Skeletal muscle cell (primary cell): ENCODE measurements around the gene TIMM21.

ENCODE experiments used
- DNase-seq: peaks from one replicate; pipeline ENCODE4 v3.0.0-alpha.2; 2010; ENCODE audit warnings: low read depth
- H3K4me3 ChIP-seq: 2 replicates; pipeline ENCODE4 v1.5.1; 2011; ENCODE audit warnings: low read depth, mild to moderate bottlenecking, control low read depth, low read length, moderate library complexity

Gene TIMM21, protein sequence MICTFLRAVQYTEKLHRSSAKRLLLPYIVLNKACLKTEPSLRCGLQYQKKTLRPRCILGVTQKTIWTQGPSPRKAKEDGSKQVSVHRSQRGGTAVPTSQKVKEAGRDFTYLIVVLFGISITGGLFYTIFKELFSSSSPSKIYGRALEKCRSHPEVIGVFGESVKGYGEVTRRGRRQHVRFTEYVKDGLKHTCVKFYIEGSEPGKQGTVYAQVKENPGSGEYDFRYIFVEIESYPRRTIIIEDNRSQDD

DNA sequence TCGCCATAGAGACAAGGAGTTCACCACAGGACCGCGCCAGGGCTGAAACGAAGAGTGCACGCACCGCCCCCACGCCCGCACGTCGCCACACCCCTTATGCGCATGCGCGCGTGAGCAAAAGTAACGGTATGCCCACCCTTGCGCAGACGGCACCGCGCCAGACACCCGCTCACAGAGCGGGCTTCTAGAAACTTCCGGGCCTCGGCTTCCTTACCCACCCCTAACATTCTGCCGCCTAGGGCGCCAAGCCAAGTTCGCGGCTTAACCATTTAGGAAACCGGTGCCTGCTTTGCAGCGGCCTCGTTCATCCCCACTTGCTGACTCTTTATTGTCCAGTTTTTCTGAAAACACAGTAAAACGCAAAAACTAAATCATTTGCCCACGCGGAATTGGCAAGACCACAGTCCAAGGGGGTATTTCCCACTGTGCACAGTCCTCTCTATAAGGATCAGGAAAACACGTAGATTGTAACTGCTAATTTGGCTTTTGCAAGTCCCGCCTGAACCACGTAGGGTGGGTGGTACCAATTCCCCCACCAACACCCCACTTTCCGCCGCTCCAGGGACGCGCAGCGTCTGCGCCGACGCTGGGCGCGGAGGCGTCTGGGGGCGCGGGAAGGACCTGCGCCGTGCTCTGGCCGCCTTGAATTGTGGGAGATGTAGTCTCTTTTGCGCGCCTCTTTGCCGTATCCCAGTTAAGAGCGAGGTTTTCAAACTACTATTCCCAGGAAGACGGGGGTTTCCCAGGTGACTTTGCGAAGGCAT is at the start of gene TIMM21, which contains the start of gene FBXO15:
Gene TIMM21, plus strand, starts transcription at position 745 of the 764 bp plus-strand sequence. CDS start 286 bp downstream, outside the sequence.
Gene FBXO15, minus strand, starts transcription at position 56 of the 764 bp plus-strand sequence. Its CDS starts 49 bp downstream, at position 7.
- DNase-seq, result peak; percentile 91
- peak within 1 kb of the TSS; percentile 89 for H3K4me3 ChIP-seq

DNA sequence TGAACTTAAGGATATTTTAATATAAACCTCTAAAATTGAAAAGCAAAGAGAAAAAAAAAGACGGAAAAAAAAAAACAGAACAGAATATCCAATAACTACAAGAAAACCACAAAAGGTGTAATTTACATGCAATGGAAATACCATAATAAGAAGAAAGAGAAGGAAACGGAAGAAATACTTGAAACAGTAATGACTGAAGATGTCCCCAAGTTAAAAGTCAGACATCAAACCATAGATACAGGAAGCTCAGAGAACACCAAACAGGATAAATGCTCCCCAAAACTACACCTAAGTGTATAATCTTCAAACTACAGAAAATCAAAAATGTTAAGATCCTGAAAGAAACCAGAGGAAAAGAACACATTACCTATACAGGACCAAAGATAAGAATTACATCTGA is 39.9 kb upstream of the TIMM21 start:
- H3K4me3 ChIP-seq, result no peak overlapping the region
- DNase-seq, result no peak

DNA sequence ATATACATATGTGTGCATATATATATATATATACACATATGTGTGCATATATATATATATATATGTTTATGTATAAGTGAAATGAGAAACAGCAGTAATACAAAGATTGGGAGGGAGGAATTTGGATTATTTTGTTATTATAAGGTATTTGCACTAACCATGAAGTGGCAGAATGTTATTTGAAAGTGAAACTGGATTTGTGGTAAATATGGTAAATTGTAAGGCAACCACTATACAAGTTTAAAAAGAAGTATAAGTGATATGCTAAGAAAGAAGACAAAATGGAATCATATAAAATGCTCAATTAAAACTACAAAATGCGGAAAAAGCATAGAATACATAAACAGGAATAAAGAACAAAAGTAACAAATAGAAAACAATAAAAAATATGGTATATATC is 38.2 kb upstream of the TIMM21 start:
- no peak for DNase-seq
- H3K4me3 ChIP-seq, result no peak overlapping the region

DNA sequence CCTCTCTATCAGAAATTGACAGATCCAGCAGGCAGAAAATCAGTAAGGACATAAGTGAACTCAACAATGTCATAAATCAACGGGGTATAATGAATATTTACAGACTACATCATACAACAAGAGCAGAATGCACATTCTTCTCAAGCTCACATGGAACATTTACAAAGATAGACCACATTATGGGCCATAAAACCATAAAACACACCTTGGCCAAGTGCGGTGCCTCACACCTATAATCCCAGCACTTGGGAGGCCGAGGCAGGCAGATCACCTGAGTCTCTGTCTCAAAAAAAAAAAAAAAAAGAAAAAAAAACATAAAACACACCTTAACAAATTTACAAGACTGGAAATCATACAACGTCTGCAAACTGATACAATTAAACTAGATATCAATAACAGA is 37.3 kb upstream of the TIMM21 start:
- H3K4me3 ChIP-seq, result no peak overlapping the region
- DNase-seq, result no peak

DNA sequence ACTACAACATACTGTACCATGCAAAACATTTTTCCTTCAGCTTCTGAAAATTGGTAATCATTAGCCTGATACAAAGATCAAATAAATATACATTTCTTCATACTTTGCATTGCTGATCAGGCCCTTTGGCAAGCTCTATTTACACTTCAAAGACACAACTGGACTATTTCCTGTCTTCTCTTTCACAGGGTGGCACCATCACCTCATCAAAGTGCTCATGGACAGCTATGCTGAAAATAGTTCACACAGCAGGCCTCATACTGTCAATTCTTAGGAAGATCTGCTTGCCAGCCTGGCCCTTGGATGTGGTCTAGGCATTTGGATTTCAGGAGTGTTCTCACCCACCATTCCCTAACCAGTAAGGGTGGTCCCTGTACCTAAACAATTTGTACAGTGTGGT is 34.6 kb upstream of the TIMM21 start:
- no peak for DNase-seq
- H3K4me3 ChIP-seq, result no peak overlapping the region

DNA sequence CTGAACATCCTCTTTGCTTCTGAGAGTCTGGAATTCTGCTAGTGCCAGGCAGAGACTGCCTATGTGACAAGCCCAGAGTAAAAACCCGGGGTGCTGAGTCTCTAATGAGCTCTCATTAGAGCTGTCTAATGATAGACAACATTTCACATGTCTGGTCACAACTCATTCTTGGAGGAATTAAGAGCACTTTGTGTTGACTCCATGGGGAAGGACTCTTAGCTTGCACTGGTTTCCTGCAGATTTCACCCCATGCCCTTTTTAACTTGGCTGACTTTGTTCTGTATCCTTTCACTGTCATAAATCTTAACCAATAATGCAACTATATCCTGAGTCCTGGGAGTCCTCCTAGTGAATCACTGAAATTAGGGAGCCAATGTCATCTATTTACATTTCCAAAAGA is 34.2 kb upstream of the TIMM21 start:
- H3K4me3 ChIP-seq, result no peak overlapping the region
- DNase-seq, result peak; percentile 16

DNA sequence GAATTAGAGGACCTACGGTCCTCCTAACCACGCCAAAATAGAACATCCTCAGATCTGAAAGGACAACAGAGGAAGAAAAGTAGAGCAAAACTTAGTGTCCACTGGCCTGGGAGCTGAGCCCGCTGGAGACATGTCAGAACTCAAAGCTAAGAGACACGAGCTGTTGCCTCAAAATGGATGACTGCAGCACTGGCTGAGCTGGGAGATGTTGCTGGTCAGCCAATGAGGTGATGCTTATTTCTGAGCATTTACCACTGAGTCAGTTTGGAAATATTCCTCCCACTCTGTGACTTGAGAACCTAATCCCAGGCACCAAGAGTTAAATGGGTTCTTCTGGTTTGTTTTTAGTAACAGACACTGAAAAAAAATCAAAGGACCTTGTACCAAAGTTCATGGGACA is 33.3 kb upstream of the TIMM21 start:
- H3K4me3 ChIP-seq, result no peak overlapping the region
- DNase-seq, result peak; percentile 43

DNA sequence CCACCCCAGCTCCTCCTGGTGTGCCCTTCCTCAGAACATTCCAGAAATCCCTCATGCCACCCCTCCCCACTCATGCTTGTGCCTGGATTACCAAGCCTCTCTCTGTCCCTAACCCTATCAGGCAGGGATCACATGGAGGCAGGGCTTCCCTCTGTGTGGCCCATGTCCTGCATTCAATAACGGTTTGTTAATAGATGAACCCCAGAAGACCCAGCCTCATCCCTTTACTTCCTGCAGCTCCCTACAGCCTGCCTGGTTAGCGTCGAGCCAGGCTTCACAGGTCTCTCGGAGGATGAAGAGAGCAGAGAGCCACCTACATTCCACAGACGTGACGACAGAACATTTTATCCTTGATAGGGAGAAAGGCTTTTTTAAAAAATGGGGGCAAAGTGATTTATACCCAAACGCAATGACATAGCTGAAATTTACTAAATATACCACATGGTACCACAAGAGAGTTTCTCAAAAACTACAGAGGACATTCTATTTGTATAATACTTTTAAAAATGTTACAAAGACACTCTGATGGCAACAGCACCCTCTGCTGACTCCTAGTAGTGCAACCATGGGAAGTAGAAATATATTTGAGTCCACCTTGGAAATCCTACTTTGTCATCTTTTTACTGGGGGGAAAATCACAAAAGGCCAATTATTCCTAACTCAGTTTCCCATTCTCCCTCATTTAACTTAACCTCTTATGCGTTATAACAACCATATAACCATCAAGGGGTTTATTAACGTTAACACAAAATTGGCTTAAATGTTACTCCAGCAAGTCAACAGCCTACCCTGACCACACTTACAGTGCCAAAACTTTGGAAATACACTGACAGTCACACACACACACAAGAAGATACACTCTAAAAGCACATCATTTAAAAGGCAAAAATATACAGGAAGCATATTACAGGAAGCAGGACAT is 31.4 kb upstream of the TIMM21 start:
- no peak for DNase-seq
- no peak overlapping the region for H3K4me3 ChIP-seq

DNA sequence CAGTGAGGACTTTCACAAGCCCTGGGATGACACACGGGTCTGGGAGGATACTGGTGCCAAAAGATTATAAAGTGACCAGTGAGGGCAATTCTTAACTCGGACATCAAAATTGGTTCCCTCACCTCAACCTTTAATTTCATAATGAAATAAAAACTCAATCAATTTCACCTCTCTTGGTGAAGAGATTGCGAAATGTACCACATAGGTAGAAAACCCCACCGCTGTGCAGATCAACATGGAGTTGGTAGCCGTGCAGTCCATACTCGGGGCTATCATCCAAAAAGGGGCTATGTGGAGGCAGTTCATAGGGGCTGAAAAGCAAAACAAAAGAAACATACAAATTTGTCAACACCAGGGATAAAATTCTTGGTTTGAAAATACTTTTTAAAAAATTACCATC is 25.1 kb upstream of the TIMM21 start:
- no peak for DNase-seq
- H3K4me3 ChIP-seq, result no peak overlapping the region

DNA sequence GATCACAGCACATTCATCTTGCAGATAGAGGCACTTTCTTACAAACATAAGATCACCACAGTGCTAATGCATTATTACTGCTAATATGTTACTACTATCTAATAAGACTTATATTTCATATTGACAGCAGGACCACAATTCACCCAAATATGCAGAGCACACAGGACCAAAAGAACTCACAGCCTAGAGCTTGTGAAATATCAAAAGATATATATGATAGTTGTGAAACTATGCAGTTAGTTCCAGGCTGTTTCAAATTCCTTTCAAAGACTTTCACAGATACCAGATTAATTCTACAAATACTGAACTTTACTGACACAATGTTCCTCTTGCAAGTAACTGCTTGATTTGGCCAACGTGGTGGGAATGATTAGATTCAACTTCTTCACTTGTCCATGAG is 23.7 kb upstream of the TIMM21 start:
- no peak overlapping the region for H3K4me3 ChIP-seq
- DNase-seq, result no peak

DNA sequence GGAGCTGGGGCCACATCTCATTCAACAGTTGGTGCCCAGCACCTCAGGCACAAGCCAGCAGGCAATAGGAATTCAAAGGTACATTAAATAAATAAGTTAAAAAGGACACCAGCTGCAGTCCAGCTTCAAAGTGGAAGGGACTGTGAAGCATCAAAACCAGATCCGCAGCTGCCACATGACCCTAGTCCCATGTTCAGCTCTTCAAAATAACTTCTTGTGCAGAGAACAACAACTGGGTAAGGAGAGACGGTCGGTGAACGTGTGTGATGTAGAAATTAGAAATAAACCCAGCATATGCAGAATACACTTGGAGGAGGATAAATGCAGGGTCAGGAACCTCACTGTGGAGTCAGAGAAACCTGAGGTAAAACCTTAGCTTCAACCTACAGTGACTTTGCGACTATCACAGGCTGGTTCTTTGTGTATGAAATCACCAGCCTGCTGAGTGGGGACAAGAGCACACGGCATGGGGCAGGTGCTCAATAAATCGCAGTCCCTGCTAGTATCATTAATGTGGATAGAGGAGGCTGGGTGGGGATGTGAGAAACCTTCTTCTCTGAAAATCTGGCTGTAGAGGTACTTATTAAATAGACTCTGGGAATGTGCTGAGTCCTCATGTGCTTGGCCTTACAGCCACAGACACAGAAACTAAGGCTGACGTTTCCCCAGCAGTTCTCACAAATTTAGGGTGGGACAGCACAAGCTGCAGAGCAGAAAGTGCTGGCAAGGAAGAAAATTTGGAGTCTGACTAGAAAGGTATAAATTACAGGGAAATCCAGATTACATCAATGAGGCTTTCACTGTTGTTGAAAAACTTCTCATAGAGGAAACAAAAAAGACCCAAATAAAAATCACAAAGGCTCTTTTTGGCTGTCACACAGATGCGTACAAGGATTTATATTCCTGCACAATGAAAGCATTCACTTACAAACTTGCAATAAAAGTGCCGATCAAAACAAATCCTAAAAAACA is 21.4 kb upstream of the TIMM21 start:
- DNase-seq, result no peak
- H3K4me3 ChIP-seq, result no peak overlapping the region

DNA sequence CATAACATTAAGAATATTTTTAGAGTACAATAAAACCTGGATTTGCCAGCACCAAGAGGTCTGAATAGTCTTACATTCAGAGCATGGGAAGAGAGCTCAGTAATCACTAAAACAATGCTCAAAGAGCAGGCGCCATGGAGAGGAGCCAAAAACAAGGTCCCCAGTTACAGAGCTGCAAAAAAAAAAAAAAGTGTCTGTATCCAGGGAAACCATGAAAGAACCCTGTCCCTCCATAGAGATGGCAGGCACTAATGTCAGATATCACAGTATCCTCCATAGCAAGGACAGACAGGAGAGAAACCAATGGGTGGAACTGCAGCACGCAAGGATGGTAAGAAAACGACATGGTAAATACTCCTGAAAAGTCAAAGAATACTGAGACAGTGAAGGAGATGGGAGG is 20.2 kb upstream of the TIMM21 start:
- no peak overlapping the region for H3K4me3 ChIP-seq
- no peak for DNase-seq

DNA sequence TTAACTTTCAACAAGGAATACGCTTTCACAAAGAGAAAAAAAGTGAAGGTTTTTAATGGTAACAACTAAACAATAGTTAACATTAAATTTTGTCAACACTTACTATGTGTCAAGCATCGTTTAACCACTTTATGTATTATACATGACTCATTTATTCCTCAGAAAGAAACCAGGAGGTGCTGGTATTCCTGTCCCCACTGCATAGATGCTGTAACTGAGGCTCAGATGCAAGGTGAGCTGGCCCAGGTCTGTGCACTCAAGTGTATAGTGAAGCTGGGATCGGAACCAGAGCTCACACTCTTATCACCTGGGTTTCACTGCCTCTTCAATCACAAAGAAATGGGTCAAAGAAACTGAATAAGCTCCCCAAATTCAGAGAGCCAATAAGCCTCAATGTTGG is 17.2 kb upstream of the TIMM21 start:
- H3K4me3 ChIP-seq, result no peak overlapping the region
- no peak for DNase-seq

DNA sequence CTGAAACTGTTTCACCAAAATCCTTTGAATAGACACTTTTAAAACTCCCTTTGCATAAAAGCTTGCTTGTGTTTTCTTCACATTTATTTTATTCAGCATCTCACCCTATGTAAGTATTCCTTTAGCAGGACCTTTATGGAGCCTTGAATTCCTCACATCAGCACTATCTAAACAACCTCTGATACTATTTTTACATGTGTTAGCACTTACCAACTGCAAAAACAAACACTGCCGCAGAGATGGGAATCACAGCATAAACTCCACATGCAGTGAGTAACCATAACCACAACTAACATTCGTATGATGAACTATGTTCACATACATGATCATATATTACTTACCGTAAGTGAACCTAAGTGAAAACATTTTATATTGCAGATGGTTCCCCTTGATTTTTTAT is 16.1 kb upstream of the TIMM21 start:
- no peak overlapping the region for H3K4me3 ChIP-seq
- no peak for DNase-seq

DNA sequence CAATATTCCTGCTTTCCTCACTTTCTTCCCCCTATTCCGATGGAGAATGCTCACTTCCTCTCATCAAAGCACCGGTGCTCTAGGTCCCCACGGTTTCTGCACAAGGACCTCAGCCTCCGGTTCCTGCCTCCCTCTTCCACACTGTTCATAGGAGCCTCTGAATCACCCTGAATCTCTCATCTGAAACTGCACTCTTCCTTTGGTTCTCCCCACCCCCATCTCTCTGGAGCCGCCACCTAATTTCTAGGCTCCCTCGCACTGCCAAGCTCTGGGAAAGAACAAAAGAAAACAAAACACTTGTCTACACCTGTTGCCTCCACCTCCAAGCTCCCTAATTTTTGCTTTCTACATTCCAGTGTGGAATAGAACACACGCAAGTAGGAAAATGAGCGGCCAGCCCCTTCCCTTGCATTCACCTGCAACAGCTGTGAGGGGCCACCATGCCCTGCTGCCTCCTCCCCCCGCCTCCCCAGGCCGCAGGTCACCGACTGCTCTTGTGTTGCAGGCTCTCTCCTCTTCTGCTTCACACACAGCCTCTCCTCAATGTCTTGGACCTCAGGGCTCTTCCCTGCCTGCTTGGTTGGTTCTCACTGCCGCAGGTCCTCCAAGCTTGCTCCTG is 10.3 kb upstream of the TIMM21 start:
- H3K4me3 ChIP-seq, result no peak overlapping the region
- DNase-seq, result no peak

DNA sequence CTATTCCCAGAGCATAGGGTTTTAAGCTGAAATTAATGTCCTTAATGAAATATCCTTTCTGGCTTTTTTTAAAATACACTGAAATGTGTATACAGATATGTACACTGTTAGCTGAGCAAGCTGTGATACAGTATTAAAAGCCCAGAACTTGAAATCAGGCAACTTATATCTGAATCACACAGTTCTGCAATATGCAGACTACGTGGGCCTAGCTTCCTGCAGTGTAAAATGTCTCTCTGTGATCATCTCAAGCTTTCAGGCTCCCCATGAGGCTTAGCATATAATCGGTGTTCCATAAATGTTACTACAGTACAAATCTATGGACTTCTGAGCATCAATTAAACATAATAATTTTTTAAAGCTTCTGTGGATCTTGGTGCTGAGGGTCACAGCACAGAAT is 8.9 kb upstream of the TIMM21 start:
- H3K4me3 ChIP-seq, result no peak overlapping the region
- peak; percentile 5 for DNase-seq

DNA sequence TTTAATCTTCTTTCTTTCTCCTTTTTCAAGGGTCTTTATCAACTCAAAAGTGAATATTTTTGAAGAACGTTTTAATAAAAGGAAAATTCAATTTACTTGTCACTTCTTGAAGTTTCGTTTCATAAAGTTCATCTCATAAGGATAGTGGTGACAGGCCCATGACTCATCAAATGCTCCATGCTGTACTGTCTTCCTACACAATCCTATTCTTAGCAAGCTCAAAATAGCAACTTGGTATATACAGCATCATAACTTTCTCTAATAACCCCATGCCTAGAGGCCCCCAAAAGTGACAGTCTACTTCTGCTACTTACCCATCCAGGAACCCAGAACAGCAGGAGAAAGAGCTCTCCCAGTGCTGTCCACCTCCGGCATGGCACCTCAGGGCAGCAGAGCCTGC is 8.4 kb upstream of the TIMM21 start:
- H3K4me3 ChIP-seq, result no peak overlapping the region
- DNase-seq, result peak; percentile 41

DNA sequence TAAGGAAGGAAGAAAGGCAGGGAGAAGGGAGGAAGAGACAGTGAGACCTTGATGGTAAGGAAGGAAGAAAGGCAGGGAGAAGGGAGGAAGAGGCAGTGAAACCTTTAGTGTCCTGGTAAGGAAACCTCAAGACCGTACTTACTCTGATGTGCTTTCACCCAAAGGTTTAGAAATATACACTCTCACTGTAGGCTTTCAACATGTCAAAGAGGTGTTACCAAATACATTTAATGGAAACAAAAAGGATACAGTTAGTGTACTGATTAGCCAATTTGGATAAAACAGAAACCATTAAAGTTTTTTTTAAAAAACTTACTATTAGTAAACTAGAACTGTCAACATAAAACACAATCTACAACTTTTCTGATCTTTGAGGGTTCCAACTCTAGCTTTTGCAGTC is 7.7 kb upstream of the TIMM21 start:
- no peak for DNase-seq
- H3K4me3 ChIP-seq, result no peak overlapping the region

DNA sequence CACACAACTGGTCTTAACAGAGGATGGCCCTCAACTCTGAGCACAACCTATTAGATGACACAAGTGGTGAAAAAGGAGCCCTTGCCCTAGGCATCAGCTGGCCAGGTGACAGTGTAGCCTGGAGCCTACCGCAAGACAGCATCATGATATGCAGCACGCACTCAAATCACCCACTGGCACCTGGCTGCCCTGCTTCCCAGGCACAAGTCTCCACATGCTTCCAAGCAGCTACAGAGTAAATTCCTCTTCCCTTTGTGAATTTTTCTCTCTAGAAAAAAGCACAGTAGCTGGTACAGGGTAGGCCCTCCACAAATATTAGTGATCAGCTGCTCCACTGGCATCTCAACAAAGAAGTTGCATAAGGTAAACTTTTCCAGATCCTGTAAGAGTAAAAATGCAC is 6.7 kb upstream of the TIMM21 start:
- no peak for DNase-seq
- H3K4me3 ChIP-seq, result no peak overlapping the region
